ENCODE measurements around the gene NCKAP5.

The NCKAP5 gene

DNA sequence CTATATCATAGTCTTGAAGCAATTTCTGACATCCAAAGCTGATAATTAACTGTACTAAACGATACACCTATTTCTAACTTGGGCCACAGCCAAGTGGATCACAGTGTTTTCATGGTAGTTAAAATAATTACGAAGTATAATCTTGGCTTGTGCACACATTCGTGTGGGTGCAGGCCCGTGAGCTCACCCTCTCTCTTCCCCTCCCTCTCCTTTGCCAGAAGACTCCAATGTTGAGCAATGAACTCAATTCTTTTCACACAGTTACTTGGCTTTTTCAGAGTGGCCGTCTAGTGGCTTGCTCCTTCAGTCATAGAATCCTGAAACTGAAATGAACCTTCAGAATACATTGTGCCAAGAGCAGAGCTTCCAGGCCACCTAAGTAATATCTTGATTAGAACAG, 178.7 kb downstream of the NCKAP5 start:
- Histone ChIP-seq H3K9me3 (ENCODE audit: insufficient read depth, low read length, severe bottlenecking) (peaks cover 3% of the 10 kb centered on the region), H3K4me3 (ENCODE audit: low read depth in 1 of 2, low read length in 2 of 2) (no peak overlapping the region), H3K4me1 (ENCODE audit: insufficient read depth, low read length) (no peaks in the 10 kb centered on the region), H3K36me3 (ENCODE audit: insufficient read depth, low read length) (no peaks in the 10 kb centered on the region), H3K4me2 (ENCODE audit: insufficient read depth, low read length) (no peak overlapping the region), H3K79me2 (ENCODE audit: insufficient read depth, low read length) (no peaks in the 10 kb centered on the region), H3K27ac (ENCODE audit: low read length) (no peak overlapping the region), H4K20me1 (ENCODE audit: insufficient read depth, low read length) (no peaks in the 10 kb centered on the region), H3K27me3 (ENCODE audit: insufficient read depth, low read length, poor library complexity) (no peaks in the 10 kb centered on the region), H3K9ac (ENCODE audit: low read depth, low read length) (no peak overlapping the region), H2AFZ (ENCODE audit: low read depth, low read length) (no peak overlapping the region)
- DNase-seq (no peak), ATAC-seq (ENCODE audit: insufficient read depth, low read depth) (no peak)
- TF ChIP-seq CTCF (IDR thresholded peaks at IDR 0.05; ENCODE audit: borderline replicate concordance, extremely low read depth, low read length, poor library complexity, severe bottlenecking), result no peak

- Histone ChIP-seq H3K36me3 (ENCODE audit: insufficient read depth, low read length) (no peaks in the 10 kb centered on the region), H3K79me2 (ENCODE audit: insufficient read depth, low read length) (no peaks in the 10 kb centered on the region), H3K4me2 (ENCODE audit: insufficient read depth, low read length) (no peak overlapping the region), H3K4me1 (ENCODE audit: insufficient read depth, low read length) (no peaks in the 10 kb centered on the region), H4K20me1 (ENCODE audit: insufficient read depth, low read length) (no peaks in the 10 kb centered on the region), H3K4me3 (ENCODE audit: low read depth in 1 of 2, low read length in 2 of 2) (no peak overlapping the region), H3K27me3 (ENCODE audit: insufficient read depth, low read length, poor library complexity) (no peaks in the 10 kb centered on the region), H3K27ac (ENCODE audit: low read length) (no peak overlapping the region), H3K9me3 (ENCODE audit: insufficient read depth, low read length, severe bottlenecking) (no peaks in the 10 kb centered on the region), H2AFZ (ENCODE audit: low read depth, low read length) (no peak overlapping the region), H3K9ac (ENCODE audit: low read depth, low read length) (no peak overlapping the region)
- ATAC-seq (ENCODE audit: insufficient read depth, low read depth) (no peak), DNase-seq (no peak)
- TF ChIP-seq CTCF (IDR thresholded peaks at IDR 0.05; ENCODE audit: borderline replicate concordance, extremely low read depth, low read length, poor library complexity, severe bottlenecking), result no peak
- TF ChIP-seq EZH2 (IDR thresholded peaks at IDR 0.05; ENCODE audit: borderline replicate concordance, low read depth, low read length, severe bottlenecking), result no peak
Observed at GRCh38 chr2:133382566-133382965, 185.7 kb downstream of the NCKAP5 start.

GRCh38 chr2:133380991-133381390, 187.3 kb downstream of the NCKAP5 start:
- DNase-seq (no peak), ATAC-seq (ENCODE audit: insufficient read depth, low read depth) (no peak)

More at GRCh38 chr2:133380991-133381390, 187.3 kb downstream of the NCKAP5 start:
- H3K4me3 ChIP-seq (ENCODE audit: low read depth in 1 of 2, low read length in 2 of 2), result no peak overlapping the region
- no peaks in the 10 kb centered on the region for H3K9me3 ChIP-seq (ENCODE audit: insufficient read depth, low read length, severe bottlenecking)
- no peaks in the 10 kb centered on the region for H3K27me3 ChIP-seq (ENCODE audit: insufficient read depth, low read length, poor library complexity)
- no peak overlapping the region for H3K9ac ChIP-seq (ENCODE audit: low read depth, low read length)
- H3K4me2 ChIP-seq (ENCODE audit: insufficient read depth, low read length), result no peak overlapping the region
- no peaks in the 10 kb centered on the region for H4K20me1 ChIP-seq (ENCODE audit: insufficient read depth, low read length)
- H3K27ac ChIP-seq (ENCODE audit: low read length), result no peak overlapping the region
- no peaks in the 10 kb centered on the region for H3K4me1 ChIP-seq (ENCODE audit: insufficient read depth, low read length)
- H3K79me2 ChIP-seq (ENCODE audit: insufficient read depth, low read length), result no peaks in the 10 kb centered on the region
- no peak overlapping the region for H2AFZ ChIP-seq (ENCODE audit: low read depth, low read length)
- no peak for TF ChIP-seq EZH2 (IDR thresholded peaks at IDR 0.05; ENCODE audit: borderline replicate concordance, low read depth, low read length, severe bottlenecking)
- TF ChIP-seq CTCF (IDR thresholded peaks at IDR 0.05; ENCODE audit: borderline replicate concordance, extremely low read depth, low read length, poor library complexity, severe bottlenecking), result no peak
- no peaks in the 10 kb centered on the region for H3K36me3 ChIP-seq (ENCODE audit: insufficient read depth, low read length)

All from DND-41 (cell line).